GM21367 (cell line): Measurements from ENCODE around the gene HDGF.

Source experiments
- ATAC-seq: cut with Tn5 transposase; IDR thresholded peaks from one replicate; pipeline ENCODE4 v1.9.1; 2021; ENCODE audit not compliant: unreplicated experiment

The HDGF gene

DNA sequence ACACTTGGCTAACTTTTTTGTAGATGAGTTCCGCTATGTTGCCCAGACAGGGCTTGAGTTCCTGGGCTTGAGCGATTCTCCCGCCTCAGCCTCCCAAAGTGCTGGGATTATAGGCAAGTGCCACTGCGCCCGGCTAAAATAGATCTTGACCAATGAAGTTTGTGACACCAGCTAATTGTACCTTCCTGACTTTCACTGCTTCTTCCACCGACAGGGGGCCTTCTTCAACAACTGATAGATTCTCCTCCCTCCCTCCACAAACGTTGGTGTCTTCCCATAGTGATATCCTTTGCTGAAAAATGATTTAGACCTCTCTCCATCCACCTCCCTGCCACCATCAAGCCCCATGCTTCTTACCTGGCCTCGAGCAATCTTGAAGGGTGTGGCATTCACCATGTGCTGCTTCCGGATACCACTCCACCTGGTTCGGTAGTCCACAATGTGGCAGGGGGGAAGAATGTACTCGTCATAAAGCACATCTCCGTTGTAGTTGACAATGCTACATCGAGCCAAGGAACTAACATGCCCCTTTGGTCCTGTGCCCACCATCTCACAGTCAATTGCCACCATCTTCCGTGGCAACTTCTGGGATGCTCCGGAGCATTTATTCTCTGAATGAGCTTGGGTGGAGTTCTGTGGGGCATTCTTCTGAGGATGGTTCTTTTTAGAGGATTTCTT, 24.8 kb downstream of the HDGF start:
- no peak for ATAC-seq

DNA sequence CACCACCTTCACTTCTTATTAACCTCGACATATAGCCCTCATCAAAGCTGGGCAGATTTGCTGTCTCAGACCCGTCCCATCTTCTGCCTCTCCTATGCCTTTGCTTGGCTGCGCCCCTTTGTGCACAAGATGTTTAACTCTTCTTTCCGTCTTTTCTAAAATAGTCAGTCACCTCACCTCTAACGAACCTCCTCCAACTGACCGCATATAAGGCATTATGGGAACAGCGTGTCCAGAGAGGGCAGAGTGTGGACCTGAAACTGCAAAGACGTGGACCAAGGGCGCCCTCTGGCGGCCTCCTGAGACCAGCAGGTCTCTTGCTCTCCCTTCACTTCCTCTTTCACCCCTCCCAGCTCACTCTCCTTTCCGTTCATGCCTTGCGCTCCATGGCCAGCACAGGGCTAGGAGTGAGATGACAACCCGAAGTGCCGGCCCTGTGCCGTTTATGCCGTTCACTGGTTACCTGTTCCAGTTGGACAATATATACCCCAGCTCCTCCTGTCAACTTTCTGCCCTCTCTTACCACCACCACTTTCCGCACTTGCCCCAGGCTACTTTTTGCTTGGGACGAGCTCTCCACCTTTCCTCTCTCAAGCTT, 25.7 kb downstream of the HDGF start:
- no peak for ATAC-seq

DNA sequence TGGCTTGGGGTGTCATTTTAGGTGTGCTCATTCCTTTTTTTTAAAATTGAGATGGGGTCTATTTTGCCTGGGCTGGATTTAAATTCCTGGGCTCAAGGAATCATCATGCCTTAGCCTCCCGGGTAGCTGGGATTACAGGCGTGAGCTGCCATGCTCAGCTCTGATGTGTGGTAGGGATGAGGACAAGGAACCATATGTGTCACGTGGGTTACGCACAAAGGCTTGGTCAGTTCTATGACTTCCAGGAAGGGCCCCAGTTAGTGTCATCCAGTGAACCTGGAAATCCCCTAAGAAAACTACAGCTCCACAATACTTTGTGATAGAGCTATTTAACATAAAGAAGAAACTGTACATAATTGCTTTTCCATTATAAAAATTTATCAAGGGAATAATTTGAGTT, 29.9 kb downstream of the HDGF start:
- no peak for ATAC-seq

DNA sequence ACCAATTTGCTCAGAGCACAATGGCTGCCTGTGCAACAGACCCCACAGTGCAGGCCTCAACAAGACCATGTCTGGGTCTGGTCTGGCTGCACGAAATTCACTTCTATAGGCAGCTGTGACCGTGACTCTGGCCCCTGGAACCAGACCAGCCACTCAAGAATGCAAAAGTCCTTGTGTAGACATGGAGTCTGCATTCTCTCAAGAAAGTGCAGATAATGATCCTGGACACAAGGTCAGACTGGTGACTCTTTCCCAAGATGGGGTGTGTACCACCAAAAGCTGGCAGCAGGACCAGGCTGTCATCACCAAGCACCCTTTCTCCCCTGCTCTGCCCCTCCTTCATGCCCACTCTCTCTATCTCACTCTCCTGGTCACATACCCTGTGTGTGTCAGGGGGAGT, 30.3 kb downstream of the HDGF start:
- ATAC-seq = no peak

DNA sequence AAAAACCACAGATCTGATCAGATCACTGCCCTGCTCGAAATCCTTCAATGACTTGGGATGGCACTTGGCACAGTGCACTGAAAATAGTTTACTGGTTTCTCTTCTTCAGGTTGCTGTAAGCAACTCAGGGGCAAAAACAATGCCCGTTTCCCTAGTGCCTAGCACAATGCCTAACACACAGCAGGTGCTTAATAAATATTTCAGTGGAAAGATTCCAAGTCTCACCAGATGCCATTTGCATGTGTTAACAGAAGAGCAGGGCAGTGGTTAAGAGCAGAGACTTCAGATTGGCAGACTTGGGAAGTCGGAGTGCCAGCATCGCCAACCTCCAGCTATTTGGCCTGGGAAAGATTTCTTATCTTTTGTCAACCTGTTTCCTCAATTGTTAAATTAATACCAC, 34.1 kb downstream of the HDGF start:
- no peak for ATAC-seq

DNA sequence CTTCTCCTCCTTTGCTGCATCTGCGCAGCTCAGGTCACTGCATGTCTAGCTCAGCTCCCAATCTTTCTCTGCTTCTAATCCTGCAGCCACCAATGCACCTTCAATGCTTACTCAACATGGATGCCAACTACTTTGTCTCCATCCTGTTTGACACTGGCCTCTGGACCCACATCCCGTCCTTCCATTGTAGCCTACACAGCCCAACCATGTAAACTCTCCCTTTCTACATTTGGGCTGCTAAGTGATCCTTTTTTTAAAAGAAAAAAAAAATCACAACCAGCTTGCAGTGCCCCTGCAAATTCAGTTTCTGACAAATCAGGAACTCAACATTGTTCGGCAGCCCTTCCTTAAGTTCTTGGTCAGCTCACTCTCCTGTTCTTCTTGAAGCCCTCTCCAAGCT, 36.6 kb downstream of the HDGF start:
- no peak for ATAC-seq

DNA sequence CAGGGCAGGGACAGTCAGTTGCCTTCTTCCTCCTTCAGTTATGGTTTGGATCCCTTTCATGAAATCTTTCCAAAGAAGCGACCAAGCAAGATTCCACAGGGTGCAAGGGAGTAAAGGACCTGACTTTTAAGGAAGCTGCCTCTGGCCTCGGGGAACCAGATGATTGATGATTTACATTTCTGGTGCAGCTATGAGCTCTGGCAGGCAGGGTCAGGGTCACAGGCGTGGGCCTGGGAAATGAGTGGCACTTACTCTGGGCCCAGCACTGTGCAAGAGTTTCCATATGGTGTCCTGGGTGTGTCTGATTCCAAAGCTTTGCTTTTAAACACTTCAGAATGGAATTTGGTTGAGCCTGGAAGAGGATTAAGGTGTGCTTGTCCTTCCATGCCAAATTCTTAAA, 38.8 kb downstream of the HDGF start:
- no peak for ATAC-seq

DNA sequence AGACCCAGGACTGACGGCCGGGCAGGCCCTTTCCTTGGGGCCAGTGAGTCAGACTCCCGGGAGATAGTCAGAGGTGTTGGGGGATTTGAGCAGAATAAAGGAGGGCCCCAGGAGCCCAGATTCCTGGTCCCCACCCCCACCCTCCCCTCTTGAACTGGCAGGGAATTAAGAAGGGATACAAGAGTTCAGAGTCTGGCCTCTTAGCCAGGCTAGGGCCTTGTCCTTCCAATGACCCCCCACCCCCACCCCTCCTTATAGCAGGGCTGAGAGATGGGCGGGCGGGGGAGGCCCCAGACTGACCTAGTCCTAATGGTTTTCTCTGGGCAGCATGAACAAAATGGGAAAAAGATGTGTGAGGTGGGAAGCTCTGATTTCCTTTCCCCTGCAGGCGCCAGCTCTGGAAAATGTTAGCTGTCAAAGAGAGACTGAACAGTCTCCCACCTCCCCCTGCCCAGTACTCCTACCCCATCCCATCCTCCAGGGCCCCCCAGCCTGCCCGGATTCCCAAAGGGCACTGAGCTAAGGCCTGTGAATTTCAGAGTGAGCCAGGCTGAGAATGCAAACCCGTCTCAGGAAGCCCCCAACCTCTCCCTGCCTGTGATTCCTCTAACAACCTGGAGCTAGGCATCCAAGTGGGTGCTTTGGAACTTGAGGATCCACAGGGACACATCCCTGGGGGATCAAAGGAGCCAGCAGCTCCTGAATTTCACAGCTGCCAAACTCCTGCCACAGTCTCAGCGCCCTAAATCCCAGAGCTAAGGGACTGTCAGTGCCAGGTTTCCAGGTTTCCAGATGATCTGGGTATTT, 40.3 kb downstream of the HDGF start:
- ATAC-seq = no peak

DNA sequence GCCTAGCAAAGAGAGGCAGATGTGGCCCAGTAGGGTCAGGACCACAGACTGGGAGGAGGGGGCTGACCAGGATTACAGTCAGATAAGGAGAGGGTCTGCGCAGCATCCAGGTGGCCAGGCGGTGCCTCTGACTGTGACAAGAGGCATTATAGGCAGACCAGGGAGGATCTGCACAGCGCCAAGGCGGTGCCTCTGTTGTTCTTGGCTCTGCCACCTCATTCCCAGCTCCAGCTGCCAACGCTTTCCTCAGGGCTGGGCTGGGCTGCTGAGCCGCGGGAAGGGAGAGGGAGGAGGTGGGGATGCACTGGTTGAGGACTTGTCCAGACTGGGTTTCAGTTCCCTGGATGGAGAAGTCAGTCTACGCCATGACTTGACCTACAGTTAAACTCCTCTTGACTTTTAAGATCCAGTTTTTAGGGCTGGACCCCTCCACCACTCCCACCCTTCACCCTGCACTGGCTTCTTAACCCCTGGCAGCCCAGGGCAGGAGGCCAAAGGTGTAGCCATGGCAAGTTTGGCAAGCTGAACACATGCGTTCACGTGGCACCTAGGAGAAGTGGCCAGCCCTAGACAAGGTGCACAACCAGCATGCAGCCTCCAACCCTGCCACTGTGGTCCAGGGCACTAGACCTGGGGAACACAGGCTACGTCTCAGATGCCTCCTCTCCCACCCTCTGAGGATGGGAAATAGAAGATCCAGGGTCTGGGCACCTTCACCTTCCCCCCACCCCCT, 41.6 kb downstream of the HDGF start:
- no peak for ATAC-seq

DNA sequence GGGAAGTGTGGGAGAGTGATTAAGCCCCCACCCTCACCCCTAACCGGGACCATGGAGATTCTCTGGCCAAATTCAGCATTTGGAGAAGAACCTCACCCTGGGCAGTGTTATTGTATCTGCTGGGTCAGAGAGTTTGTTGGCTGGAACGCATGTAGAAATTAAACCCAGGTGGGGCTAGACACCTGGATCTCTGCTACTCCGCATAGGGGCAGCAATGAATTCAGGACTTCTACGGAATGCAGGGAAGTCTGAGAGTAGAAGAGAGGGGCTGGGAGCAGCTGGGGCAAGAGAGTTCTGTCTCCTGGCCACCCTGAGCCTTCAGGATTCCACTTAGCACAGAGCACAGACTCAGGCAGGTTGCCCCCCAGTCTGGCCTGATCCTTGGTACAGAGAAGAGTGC, 42.4 kb downstream of the HDGF start:
- ATAC-seq = no peak

DNA sequence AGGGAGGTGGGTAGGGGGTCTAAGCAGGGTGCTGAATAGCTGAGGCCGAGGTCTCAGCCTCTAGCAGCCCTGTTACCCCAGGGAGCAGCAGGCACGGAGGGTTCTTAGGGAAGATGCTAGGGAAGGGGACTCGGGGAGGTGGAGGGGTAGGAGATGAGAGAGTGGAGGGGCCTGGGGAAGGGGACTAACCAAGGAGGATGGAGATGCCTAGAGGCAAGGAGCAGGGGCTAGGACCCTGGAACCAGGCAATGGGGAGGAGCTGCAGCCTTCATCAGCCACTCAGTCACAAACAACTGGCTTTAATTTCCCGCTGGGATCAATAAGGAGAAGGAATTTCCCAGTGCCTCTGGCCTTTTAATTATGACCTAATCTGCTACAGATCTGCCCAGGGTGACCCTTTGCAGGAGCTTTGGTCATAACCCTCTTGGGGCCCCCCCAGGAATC, 43.2 kb downstream of the HDGF start:
- ATAC-seq = no peak

DNA sequence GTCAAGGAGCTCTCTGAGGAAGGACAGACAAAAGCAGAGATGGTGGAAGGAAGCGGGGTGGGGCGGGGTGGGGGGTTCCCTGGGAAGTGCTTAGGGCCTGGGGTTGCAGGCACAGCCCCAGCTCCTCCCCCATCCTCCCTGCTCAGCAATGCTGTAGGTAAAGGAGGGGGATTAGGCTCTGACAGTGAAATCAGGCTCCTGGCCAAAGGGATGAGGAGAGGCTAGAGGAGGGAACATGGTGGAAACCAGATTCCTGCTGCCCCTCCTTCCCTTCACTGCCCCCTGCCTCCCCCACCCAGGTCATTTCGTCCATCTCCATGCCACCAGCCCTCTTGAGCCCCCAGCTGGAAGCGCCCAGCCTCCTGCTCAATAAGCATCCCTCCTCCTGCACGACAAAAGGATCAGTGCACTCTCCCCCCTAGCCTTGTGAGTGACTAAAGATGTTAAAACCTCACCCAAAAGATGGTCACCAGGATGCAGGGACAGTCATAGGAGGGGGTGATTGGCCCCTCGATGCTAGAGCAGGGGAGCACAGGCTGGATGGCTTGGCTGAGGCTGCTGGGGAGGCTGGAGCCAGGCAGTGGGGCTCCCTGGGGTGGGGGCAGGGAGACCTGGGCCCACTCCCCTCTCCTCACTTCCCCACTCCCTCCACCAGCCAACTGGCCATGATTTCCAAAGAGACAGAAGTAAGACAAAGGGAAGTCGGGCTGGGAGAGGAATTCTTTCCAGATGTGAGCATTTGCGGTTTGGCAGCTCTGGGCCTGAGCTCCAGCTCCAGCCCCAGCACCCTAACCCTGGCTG, 43.9 kb downstream of the HDGF start:
- ATAC-seq = no peak

DNA sequence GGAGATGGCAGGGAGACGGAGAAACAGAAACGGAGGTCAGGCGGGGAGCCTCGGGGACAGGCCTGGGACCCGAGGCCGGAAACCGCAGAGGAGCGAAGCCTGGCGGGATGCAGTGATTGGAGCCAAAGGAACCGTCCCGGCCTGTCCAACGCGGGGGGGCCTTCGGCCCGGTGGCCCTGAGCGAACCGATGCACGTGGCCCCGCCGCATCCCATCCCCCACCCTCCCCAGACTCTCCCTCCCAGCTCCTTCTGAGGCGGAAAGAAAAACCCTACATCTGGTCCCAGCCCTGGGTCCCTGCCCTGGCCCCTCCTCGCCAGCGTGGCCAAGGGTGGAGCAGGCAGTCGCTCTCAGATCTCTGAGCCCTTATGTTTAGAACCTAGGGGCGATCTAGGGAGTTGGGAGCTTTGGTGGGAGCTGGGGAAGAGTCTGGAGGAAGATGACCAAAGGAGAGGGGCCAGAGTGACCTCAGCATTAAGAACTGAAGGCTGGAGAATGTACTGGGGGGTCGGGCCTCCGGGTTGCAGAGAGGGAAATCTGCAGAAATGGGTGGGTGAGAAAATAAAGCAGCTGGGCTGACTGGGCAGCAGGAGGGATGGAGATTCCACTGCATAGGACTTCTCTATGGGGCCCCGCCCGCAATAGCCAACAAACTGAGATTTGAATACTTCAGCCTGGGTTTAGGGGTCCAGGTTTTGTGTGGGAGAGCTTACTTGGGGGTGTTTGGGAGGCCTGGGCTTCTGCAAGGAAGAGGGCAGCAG, 44.6 kb downstream of the HDGF start:
- ATAC-seq = no peak

DNA sequence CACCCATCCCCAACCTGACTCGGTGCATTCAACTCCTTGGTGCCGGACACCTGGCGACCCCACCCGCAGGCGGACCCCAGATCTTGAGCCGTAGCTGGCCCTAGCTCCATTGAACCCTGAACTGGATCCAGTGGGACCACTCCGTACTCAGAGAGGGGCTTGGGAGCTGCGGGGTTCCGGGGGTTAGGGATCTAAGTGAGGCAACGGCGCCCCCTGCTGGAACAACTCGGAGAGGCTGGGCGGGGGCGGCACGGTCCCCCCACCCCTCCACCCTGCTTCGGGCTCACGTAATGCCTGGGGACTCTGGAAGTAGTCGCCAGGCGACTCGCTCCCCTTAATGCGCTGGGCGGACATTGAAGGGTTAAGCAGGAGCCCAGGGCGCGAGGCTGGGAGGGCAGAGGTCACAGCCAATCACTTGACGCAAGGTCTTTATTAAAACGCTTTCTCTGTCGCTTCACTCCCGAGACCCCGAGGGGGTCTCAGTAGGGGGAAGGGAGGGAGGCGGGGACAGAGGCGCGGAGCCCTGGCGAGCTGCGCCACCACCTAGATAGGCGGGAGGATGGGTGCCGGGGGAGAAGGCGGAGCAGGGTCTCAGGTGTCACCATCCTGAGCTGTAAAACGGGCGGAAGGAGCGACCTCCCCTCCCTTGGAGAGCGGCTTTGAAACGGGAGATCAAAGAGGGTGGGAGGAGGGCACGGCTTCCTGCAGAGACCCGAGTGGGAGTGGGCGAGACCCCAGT, 45.4 kb downstream of the HDGF start:
- no peak for ATAC-seq

DNA sequence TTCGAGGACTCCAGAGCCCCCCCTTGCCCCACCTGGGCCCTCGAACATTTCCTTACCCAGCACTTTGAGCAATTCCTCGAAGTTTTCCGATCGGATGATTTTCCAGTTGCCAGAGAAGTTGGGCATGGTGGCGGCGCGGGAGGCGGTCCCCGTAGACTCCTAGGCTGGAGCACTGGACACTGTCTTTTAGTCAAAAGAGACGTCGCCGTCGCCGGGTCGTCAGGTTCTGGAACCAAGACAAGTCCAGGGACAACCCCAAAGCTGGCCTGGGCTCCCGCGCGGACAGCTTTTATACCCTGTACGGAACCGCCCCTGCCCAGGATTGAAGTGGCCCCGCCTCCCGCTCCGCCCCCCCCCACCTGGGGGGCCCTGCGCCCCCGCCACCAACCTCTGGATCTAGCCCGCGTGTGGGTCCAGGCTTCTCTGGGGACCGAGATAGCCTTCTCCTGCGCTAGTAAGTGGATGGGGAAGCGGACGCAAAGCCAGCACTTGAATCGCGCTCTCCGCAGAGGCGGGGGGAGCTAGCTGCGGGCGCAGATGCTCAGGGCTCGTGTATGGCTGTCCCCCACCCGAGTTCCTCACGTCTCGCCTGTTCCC, 46.1 kb downstream of the HDGF start, which contains the start of gene CRABP2:
CRABP2 (minus strand) TSS at position 263 of the 597 bp plus-strand sequence; CDS start at position 126, 137 bp downstream.
- ATAC-seq = no peak

DNA sequence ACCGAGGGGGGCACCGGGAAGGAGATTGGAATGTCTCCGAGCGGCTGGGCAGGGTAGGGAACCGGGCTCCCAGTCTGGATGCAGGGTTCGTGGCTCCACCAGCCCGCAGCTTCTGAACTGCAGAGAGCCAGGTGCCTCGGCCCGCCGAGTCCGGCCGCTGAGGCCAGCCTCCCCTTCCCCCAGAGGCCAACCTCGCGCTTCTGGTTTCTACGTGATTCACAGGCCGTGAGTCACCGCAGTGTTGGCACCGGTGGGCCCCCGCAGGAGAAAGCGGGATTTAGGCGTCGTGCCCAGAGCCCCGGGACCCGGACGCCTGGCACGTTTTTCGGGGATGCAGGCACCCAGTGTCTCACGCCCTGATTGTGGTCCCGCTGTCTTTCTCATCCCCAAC, 46.5 kb downstream of the HDGF start:
- ATAC-seq = no peak

DNA sequence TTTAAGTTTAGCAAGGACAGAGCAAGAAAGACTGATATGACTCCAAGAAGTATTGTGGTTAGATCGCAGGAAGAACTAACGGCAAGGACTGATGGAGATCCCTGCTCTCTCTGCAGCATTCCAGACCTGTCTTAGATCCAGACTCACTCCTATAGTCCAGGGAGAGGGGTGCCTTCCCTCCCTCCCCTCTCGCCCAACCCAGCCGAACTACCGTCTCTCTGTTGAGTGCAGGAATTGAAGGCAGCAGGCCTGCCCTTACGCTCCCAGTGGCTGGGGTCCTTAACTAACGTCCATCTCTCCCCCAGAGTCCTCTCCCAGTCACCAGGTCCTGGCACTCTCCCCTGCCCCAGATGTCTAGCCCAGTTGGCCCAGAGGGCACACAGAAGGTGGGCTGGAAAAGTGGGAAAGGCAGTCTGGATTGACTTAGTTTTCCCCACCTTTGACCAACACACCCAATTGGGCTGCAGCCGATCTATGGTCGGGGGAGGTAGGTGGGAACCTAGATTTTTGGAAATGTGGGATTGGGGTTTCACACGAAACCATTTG, 47.2 kb downstream of the HDGF start:
- no peak for ATAC-seq

DNA sequence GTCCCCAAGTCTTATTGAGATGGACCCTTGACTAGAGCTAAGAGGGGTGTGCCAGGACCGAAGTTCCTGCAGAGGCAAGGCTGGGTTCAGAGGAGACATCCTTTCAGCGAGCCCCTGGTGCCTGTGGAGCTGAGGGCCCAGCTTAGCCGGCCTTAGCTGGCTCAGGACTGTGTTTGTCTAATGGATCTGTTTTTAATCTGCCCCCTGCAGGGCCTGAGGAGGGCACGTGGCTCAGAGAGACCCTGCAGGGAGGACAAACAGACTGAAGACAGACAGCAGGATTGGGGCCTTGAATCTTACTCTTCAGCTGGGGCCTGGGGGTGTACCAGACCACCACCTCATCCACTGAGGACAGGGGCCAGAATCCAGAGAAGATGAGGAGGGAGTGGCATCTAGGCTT, 47.7 kb downstream of the HDGF start:
- no peak for ATAC-seq

DNA sequence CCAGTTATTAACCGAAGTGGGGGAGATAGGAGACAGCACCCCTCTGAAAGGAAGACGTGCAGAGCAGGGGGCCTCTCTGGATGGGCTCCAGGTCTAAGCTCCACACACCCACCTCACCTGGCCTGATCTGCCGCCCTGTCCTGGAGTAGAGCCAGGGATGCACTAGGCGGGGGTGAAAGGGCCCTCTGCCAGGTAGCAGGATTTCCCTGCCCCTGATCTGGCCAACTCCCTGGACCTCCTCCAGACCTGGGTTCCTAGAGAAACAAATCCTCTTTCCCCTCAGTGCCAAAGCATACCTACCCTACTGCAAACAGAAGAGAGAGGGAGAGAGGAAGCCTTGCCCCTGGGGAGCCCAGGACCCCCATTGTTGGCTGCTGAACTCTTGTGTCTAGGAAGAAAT, 48.1 kb downstream of the HDGF start:
- ATAC-seq = no peak
